Right ventricle myocardium superior (tissue), 1 donor: ENCODE results near the gene C15orf61. TPM values are rescaled to one million over a fixed set of nuclear protein-coding genes. Genes with fewer than 3 reads are reported as not detected.

Experiments used
- ATAC-seq: fragments of 200-7000 bp; cut with Tn5 transposase; one replicate; pipeline ENCODE4 v1.9.1; 2020; ENCODE audit warnings: mild to moderate bottlenecking; ENCODE audit not compliant: poor library complexity
- DNase-seq: peaks from one replicate; pipeline ENCODE4 v3.0.0-alpha.2; 2020
- intact Hi-C: fragments of 100-400 bp; cut with DNase I; formaldehyde crosslinking; loops from one replicate; pipeline ENCODE4 v1.11.2; 2022
- total RNA-seq: library from RNA; stranded (reverse); fragmentation: NEBNext Ultra II Directional; extraction: Animal tissue kit (Norgen Biotek cat#: 25700); gene quantifications from one replicate; pipeline ENCODE4 v1.2.1, GENCODE V29; 2021
- donor health status: DM: no; HTN: yes; CAD: no; lungs with severe emphysema.

Gene C15orf61
- total RNA-seq, 1 donor from 2014 or later, result 15.7 TPM

DNA sequence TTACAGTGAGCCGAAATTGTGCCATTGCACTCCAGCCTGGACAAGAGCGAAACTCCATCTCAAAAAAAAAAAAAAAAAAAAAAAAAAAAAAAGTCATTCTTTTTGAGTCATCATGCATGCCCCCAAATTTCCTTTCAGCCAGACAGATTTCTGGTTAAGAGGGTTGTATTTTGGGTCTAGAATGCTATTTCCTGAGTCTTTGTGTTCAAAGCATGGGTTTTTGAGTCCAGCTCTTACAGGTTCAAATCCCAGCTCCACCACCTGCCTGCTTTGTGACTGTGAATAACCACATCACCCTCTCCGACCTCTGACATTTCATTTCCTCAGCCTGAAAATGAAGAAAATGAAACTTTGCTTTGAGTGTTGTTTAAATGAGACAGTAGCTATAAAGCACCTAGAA lies 9.3 kb upstream of the C15orf61 start:
- ATAC-seq, result no peak
- DNase-seq, result no peak
- intact Hi-C loops, result no loop called here

GRCh38 chr15:67512140-67512539 lies 8.8 kb upstream of the C15orf61 start:
- DNase-seq (no peak), ATAC-seq (no peak)
- intact Hi-C loops, result no loop called here

- intact Hi-C loops, result no loop called here
- no peak for DNase-seq
Observed at GRCh38 chr15:67512933-67513714, 7.8 kb upstream of the C15orf61 start.

DNA sequence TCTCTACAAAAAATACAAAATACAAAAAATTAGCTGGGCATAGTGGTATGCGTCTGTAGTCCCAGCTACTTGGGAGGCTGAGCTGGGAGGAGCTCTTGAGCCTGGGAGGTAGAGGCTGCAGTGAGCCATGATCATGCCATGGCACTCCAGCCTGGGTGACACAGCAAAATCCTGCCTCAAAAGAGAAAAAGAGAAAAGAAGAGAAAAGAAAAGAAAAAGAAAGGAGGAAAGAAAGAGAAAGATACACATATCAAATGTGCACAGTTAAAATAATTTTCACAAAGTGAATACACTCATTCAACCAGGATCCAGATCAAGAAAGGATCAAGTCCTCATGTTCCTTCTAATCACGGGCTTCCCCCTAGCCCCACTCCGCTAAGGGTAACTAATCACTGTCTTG lies 5.8 kb upstream of the C15orf61 start:
- ATAC-seq, result no peak
- intact Hi-C loops, result no loop called here

More at GRCh38 chr15:67512933-67513714, 7.8 kb upstream of the C15orf61 start:
- ATAC-seq, result no peak

GRCh38 chr15:67515557-67515956 lies 5.4 kb upstream of the C15orf61 start:
- ATAC-seq, result no peak
- intact Hi-C loops, result no loop called here

More for the DNA sequence above, 5.8 kb upstream of the C15orf61 start:
- DNase-seq, result no peak

GRCh38 chr15:67520321-67521028 lies 456 bp upstream of the C15orf61 start:
- intact Hi-C loops, result no loop called here

More at GRCh38 chr15:67515557-67515956, 5.4 kb upstream of the C15orf61 start:
- DNase-seq, result no peak

DNA sequence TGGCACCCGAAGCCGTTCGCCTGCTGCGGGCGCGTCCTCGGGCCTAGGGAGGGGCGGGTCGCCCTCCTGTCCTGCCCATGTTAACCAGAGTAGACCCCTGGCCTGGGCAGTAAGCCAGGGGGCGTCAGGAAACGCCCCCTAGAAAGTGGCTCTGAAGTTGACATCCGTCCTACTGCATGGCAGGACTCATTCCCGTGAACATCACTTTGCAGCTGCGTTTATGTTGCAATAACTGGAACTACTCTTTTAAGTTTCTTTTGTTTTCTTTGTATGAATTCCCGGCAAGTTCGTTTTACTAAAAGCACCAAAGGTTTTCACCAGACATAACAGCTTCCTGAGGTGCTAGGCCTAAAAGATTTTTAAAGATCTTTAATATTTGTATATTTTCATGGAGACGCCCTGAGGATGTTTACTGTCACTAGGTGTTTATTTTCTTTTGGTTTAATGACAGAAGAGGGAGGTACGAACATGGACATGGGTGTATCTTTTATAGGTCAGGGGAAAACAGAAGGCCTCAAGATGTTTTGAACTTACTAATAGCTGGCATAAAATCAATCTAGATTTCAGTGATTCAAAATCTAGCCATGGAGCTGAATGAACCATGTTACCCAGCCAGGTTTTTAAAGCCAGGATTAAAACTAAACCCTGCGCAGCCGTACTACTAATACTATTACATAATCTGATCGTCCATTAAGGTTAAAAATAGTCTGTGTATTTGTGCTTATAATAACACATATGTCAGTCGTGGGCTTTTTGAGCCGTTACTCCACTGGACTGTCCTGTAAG lies 1.0 kb downstream of the C15orf61 start:
- ATAC-seq (peak; percentile 66), DNase-seq (no peak)
- intact Hi-C loops, result no loop called here

More at GRCh38 chr15:67520321-67521028, 456 bp upstream of the C15orf61 start:
- no peak for DNase-seq
- ATAC-seq, result no peak

DNA sequence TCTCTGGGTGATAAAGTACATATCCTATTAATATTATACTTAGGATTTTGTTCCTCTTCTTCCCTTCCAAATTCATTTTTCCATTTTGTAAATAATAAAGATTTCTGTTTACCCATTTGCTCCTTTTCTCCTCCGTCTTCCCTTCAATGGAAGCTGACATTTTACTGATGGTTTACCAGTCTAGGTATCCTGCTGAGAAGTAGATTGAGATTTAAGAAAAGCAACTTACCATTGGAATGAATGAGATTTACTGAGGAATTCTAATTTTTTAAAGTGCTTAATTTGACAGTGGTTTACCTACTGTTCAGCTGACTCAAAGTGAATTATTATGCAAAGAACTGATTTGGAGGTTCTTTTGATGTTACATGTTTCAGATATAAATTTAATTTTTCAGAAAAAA lies 2.4 kb downstream of the C15orf61 start:
- DNase-seq (no peak), ATAC-seq (no peak)
- intact Hi-C loops, result no loop called here

- intact Hi-C loops, result no loop called here
- ATAC-seq (no peak), DNase-seq (no peak)
Observed at GRCh38 chr15:67524235-67524634, 3.3 kb downstream of the C15orf61 start.

DNA sequence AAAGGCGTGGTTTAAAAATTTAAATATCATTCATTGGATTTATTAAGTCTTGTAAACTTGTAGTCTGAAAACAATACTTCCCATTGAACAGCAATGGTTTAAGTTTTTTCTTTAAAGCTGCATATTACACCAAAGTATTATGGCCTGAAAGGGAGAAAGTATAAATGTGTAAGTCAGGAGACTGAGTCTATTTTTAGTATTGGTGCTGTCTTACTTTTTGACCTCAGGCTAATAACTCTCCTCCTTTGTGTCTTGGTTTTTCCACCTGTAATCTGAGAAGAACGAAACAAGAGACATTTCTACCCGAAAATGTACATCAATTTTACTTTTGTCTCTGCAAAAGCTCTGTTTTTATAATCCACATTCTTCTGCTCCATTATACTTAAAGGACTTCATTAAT lies 7.6 kb downstream of the C15orf61 start:
- ATAC-seq (no peak), DNase-seq (no peak)
- intact Hi-C loops, result no loop called here

- no peak for ATAC-seq
- no peak for DNase-seq
- intact Hi-C loops, result no loop called here
Observed at GRCh38 chr15:67531379-67531914, 10.5 kb downstream of the C15orf61 start.

DNA sequence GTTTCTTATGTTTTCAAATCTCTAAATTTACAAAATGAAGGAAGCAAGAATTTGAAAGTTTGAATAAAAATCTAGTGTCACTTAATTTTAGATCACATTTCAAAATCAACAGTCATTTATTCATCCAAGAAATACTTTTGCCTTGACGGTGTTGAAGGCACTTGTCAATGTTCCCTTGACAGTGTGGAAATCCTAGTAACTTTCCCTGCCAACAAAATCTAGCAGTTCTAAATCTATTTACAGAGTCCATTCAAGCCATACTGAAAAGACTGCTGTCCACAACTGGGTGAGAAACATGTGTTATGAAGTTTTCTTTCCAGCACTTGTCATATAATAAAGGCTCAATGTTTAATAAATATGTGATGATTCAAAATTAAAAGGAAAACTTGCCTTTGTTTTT lies 12.9 kb downstream of the C15orf61 start:
- intact Hi-C loops, result no loop called here
- ATAC-seq (no peak), DNase-seq (no peak)

GRCh38 chr15:67534360-67534759 lies 13.4 kb downstream of the C15orf61 start:
- DNase-seq, result no peak
- ATAC-seq, result no peak
- intact Hi-C loops, result no loop called here

- no peak for DNase-seq
- intact Hi-C loops, result no loop called here
- ATAC-seq, result no peak
Observed at GRCh38 chr15:67537771-67538170, 16.8 kb downstream of the C15orf61 start.

DNA sequence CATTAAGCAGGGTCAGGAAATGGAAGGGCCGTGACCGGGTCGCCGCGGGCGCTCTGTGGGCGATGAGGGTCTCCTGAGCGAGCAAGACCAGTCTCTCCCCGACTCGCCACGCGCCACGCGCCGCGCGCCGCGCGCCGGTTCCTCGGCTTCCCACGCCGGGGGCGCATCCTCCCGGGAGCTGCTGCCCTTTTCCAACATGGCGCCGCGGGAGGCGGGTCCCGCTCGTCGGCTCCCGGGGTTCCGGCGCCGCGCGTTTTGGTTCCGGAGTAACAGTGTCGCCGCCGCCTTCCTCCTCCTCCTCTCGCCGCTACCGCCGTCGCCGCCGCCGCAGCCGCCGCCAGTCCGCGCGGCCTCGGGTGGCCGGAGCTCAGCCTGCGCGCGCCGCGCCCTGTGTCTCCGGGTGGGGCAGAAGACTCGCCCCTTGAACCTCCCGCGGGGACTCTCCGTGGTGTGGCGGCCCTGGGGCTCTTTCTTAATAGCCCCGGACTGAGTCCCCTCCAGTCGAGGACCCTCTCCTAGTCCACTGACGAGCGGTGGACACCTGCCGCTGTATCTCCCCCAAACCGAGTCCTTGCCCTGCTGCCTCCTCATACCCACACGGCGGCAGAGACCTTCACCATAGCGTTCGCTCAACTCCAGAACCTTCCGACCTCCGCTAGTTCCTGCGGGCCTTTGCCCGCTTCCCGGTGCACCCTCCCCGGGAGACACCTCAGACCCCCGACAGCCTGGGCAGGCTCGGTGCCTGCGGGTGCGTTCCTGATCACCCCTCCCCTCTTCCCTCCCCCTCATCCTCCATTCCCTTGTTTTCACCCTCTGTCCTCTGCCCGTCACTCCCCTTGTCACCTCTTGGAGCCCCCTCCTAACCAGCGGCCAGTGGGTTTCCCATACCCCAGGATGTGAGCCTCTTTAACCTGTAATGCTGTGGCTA lies 21.8 kb downstream of the C15orf61 start, which contains the start of gene MAP2K5:
Gene MAP2K5, plus strand, starts transcription at position 284 of the 928 bp plus-strand sequence. Its CDS starts 633 bp downstream, at position 917.
- intact Hi-C loops, result no loop called here
- peak; percentile 98 for ATAC-seq
- DNase-seq, result peak; percentile 94

DNA sequence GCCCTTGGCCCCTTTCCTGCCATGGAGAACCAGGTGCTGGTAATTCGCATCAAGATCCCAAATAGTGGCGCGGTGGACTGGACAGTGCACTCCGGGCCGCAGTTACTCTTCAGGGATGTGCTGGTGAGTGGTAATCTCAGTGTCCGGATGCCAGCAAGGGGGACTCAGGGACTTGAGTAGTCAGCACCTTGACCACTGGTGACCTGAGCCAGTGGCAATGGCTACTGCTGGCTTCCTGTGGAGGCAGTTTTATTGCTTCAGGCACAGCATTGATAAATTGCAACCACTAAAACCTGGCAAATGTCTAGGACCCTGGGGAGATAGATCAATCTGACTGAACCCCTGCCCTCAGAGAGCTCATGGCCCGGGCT lies 22.4 kb downstream of the C15orf61 start:
- intact Hi-C loops, result no loop called here
- ATAC-seq (peak; percentile 16), DNase-seq (no peak)

DNA sequence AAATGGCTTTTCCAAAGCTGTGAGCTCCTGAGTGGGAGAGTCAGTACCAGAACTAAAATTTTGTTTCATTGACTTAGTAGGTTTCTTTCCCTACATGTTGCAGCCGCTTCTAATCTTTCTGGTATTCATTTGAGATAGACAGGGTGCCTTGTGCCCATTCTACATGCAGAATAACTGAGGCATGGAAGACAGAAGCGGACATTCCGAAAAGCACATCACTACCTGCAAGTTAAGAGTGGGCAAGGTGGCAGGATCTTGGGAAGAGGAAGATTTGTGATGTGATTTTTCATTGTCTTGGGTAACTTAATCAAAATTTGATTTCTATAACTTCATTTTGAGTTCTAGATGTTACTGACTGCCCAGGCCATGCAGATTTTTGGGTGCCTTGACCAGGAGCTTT lies 23.5 kb downstream of the C15orf61 start:
- DNase-seq (no peak), ATAC-seq (no peak)
- intact Hi-C loops, result no loop called here

GRCh38 chr15:67545864-67546263 lies 24.9 kb downstream of the C15orf61 start:
- ATAC-seq (no peak), DNase-seq (no peak)
- intact Hi-C loops, result no loop called here
